ENCODE data around the gene TFF3.

- TF ChIP-seq POLR2A (IDR thresholded peaks at IDR 0.05) (no peak), CTCF (IDR thresholded peaks at IDR 0.05) (no peak)
Measured at GRCh38 chr21:42282715-42283114, 32.5 kb downstream of the TFF3 start.

Data from lower leg skin (tissue), 3 donors.